NCI-H1930 (cell line): ENCODE measurements around the gene ITK.
"Not testable (repeated sequence)": the region's sequence is repeated elsewhere in the genome, so short reads cannot be mapped to it uniquely, and the experiment has no call there.

Experiments used
- DNase-seq, 2 experiments: peaks; one replicate each; lab custom pipeline; 2025; lab: John Stamatoyannopoulos, UW

The ITK gene

GRCh38 chr5:157168286-157168685 is 12.4 kb upstream of the ITK start:
- no peak for DNase-seq

GRCh38 chr5:157172403-157172802 is 8.2 kb upstream of the ITK start:
- no peak for DNase-seq

GRCh38 chr5:157175071-157175612 is 5.5 kb upstream of the ITK start:
- DNase-seq: no peak

- no peak for DNase-seq
Observed at GRCh38 chr5:157177953-157178352, 2.7 kb upstream of the ITK start.

- no peak for DNase-seq
Observed at GRCh38 chr5:157178966-157179365, 1.7 kb upstream of the ITK start.

GRCh38 chr5:157182143-157182757 is 1.6 kb downstream of the ITK start:
- DNase-seq: no peak

- DNase-seq: no peak
Observed at GRCh38 chr5:157184117-157184670, 3.6 kb downstream of the ITK start.

- DNase-seq: not testable (repeated sequence)
Observed at GRCh38 chr5:157185122-157185521, 4.5 kb downstream of the ITK start.

- no peak for DNase-seq
Observed at GRCh38 chr5:157186309-157187045, 5.8 kb downstream of the ITK start.

GRCh38 chr5:157187046-157187754 is 6.6 kb downstream of the ITK start:
- no peak for DNase-seq

GRCh38 chr5:157188270-157188669 is 7.6 kb downstream of the ITK start:
- no peak for DNase-seq

- DNase-seq: no peak
Observed at GRCh38 chr5:157189223-157189622, 8.6 kb downstream of the ITK start.

GRCh38 chr5:157193699-157194424 is 13.2 kb downstream of the ITK start:
- no peak for DNase-seq

- DNase-seq: no peak
Observed at GRCh38 chr5:157196045-157196444, 15.4 kb downstream of the ITK start.

GRCh38 chr5:157197086-157197485 is 16.4 kb downstream of the ITK start:
- DNase-seq: no peak

GRCh38 chr5:157198277-157198986 is 17.8 kb downstream of the ITK start:
- DNase-seq: no peak

GRCh38 chr5:157201857-157202256 is 21.2 kb downstream of the ITK start:
- DNase-seq: no peak

- DNase-seq: no peak
Observed at GRCh38 chr5:157203417-157203816, 22.8 kb downstream of the ITK start.

- DNase-seq: no peak
Observed at GRCh38 chr5:157204765-157205164, 24.1 kb downstream of the ITK start.

- no peak for DNase-seq
Observed at GRCh38 chr5:157205708-157206107, 25.1 kb downstream of the ITK start.

GRCh38 chr5:157210652-157211051 is 30.0 kb downstream of the ITK start:
- not testable (repeated sequence) for DNase-seq
